G401.6 (cell line): ENCODE measurements around the gene PPOX.

Source experiments
- FAIRE-seq: peaks from 2 replicates; lab custom pipeline; 2012; peaks lifted over from hg19 to GRCh38; lab: Jason Lieb, UNC

Gene PPOX

DNA sequence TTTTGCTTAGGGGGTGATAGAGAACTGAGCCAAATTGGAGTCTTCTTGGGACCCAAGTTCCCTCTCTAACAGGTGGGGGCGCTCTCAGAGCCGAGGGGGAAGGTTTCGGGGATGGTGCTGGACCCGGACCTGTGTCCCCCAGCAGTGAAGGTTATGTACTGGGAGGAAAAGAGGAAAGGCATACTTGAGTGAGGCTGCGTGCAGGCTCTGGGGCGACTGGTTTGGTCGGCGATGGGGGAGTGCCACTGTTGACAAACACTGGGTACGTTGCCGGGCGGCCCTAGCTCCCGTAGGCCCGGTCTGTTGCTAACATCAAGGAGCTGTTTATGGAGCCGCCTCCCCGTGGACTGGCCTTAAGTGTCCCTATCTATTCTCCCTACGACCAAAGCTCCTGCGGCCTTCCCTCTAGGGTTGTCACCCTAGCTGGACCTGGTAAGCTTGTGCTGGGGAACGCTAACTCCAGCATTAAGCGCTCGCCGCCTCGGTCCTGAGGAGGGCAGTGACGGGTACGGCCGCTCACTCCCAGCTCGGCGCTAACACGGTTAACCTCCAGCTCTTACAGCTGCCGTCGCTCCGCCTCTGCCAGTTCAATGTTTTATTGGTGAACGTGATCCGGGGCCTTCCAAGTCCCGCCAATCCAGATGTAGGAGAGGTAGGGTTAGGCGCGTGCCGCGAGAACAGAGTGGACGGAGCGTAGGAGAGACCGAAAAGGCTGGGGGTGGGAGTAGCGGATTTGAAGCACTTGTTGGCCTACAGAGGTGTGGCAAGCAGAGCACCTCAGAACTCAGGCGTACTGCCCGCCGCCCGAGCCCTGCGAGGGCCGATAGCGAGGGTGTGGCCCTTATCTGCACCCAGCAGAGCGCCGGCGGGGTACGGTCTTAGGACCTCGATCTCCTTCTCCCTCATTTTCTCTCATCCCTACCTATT is at the start of gene PPOX:
Gene PPOX, plus strand, starts transcription at position 685 of the 927 bp plus-strand sequence. CDS start 422 bp downstream, outside the sequence.
- peak; percentile 98 for FAIRE-seq

DNA sequence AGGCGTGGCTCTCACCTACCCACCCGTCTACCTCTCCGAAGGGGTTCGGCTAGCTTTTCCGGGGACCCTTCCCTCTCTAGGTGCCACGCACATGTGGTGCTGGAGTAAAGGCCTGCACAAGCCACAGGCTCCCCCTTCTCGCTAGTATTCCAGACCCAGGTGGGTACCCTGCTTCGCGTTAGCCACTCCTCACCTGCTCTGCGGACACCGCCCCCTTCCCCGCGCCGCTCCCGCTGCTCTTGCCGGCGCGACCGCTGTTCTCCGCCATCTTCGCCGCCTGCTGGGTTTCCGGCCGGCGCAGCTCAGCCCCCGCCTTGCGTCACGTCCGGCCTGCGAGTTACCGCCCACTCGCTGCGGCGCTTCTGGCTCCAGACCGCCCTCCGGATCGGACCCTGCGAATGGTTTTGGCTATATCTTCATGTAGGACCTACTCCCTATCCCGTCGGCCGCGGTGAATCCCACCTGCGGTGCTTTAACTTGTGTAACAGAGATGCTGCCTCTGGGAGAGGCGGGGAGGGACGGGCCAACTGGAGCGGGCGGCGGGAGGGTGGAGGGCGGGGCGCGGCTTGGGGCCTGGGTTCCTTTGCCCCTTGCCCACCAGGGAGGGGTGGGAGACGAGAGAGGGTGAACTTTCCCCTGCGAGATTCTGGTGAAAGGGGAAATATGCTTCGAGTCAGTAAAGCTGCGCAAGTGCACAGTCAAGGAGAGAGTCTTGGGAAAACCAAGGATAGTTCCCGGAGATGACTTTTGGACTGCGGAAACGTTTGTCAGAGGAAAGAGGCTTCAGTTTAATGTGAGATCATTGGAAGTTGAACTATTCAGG is 48.3 kb upstream of the PPOX start, which contains the start of the genes NIT1 and PFDN2:
Gene NIT1, plus strand, starts transcription at position 347 of the 823 bp plus-strand sequence. Its CDS starts 72 bp downstream, at position 419.
Gene PFDN2, minus strand, starts transcription at position 279 of the 823 bp plus-strand sequence. Its CDS starts 11 bp downstream, at position 268.
- peak; percentile 31 for FAIRE-seq

DNA sequence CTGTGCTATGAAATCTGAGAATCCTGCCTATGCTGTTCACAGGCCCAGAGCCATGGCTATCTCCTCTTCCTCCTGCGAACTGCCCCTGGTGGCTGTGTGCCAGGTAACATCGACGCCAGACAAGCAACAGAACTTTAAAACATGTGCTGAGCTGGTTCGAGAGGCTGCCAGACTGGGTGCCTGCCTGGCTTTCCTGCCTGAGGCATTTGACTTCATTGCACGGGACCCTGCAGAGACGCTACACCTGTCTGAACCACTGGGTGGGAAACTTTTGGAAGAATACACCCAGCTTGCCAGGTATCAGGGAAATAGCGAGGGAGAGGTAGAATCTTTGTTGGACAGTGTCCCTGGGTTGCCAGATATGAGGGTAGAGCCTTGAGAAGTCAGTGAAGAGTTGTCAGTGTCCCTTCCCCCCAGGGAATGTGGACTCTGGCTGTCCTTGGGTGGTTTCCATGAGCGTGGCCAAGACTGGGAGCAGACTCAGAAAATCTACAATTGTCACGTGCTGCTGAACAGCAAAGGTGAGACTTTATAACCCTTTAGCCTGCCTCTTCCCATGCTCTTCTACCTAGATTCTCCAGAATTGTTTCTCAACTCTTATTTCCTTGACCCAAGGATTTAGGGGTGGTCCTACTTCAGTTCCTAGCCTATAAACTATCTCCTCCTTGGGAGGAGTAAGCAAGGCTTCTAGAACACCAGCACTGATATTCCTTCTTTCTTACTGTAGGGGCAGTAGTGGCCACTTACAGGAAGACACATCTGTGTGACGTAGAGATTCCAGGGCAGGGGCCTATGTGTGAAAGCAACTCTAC is 46.9 kb upstream of the PPOX start:
- peak; percentile 60 for FAIRE-seq

DNA sequence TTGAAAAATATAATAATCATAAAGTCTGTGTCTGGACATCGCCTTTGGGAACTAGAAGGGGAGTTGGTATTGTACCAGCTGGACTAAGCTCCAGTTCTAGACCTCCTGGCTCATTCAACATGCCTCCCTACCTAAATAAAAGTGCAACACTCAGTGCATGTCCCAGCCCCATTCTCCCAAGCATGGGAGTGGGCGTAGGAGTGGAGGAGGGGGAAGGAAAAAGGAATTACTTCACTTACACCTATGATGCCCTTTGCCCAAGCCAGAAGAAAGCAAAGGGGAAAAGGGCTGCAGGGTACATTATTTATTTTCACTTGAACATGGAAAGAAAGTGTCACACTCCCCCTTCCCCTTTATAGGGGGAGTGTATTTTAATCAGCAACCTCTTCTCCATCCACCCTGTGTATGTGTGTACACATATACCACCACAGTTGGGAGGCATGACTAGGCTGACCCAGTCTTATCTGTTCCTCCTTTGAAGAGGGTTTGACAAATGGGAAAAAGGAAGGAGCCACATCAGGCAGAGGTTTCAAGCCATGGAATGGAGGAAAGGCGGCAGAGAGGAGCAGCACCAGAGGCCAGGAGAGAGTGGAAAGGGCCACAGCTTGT is 45.1 kb upstream of the PPOX start:
- FAIRE-seq, result no peak

DNA sequence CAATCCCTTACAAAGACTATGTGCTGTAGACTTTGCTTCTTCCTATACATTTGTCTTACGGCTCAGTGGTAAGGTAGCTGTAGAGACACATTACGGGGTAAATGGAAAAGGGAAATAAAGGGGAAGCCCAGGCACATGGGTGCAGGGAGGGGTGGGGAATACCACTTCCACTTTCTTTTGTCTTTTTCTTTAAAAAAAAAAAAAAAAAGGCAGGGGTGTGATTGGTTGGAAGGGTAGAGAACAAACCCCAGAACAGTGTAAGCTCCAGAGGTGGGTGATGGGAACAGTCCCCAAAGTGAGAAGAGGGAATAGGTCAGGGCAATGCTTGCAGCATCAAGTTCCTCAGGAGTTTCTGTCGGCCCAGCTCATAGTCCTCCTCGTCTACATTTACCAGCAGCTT is 44.4 kb upstream of the PPOX start:
- no peak for FAIRE-seq

DNA sequence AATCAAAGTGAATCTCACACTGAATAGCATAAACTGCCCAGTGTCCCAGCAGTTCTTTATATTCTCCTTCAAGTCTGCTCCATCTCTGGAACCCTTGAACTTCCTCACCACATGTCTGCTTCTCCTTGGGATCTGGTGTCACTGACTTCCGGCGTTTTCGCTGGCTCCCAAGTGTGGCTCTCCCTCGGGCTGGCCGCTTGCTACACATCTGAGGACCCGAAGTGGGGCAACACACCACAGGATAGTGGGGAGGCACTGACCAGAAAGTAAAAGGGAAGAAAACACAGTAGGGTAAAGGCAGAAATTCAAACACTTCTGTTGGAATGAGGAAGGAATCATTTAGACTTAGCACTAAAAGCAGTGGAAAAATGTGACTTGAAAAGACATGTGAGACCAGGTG is 43.3 kb upstream of the PPOX start:
- FAIRE-seq, result no peak

DNA sequence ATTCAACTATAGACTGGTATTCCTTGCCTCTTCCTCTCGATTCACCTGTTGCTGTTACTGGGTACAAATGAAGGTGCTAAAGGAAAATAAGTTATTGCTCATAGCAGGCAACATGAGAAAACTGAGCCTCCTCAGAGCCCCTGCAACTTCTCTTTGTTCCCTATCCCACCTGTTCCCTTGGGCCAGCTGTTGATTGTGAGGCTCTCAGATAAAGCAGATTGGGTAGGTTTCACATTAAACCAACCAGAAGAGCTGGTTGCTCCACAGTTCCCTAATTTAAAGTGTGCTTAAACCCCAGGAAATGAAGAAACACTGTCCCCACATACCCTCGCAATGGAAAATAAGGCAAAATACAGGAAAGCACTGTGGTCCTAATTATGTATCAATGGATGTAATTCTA is 38.6 kb upstream of the PPOX start:
- FAIRE-seq, result no peak

DNA sequence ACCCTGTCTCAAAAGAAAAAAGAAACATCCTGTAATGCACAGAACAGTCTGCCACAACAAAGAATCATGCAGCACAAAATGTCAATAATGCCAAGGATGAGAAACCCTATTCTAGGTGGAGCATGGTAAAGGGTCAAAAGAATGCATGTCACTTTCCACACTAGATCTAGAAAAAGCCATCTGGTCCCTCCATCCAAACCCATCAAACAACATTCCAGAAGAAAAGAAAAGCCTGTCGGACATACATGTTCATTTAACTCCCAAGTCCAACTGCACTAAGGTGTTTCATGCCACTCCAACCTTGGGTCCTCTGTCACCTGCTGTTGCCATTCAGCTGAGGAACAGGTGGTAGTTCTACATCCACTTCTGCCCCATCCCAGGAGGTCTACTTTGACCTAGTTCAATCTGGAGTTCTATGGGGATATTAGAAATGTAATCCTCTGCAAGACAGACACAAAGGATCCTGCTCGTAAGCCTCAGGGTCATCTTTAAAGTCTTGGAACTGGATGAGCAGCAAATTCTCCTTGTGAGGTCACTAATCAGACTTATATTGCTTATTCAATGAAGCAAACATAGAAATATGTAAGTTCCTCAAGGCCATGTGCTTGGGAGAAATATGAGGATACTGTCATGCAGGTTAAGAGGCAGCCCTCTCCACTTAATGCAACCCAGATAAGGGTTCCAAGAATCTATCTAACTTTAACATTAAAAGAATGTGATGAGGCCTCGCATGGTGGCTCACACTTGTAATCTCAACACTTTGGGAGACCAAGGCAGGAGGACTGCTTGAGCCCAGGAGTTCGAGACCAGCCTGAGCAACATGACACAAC is 37.4 kb upstream of the PPOX start:
- FAIRE-seq, result no peak

DNA sequence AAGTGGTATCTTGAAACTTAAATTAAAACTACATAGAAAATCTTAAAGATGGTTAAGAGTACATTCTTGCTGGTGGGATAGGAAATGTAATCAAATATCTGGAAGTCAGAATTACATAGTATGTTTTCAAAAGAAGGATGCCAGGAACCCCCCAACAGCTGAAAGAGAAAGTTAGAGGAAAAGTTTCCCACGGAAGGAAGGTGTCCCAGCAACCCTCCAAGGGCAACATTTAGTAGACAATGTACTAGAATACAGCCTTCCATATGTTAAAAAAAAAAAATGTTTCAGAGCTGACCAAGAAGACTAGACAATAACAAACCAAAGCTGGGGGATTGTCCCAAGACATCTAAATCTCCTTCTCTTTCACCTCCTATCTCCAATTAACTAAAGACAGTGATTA is 36.0 kb upstream of the PPOX start:
- no peak for FAIRE-seq

DNA sequence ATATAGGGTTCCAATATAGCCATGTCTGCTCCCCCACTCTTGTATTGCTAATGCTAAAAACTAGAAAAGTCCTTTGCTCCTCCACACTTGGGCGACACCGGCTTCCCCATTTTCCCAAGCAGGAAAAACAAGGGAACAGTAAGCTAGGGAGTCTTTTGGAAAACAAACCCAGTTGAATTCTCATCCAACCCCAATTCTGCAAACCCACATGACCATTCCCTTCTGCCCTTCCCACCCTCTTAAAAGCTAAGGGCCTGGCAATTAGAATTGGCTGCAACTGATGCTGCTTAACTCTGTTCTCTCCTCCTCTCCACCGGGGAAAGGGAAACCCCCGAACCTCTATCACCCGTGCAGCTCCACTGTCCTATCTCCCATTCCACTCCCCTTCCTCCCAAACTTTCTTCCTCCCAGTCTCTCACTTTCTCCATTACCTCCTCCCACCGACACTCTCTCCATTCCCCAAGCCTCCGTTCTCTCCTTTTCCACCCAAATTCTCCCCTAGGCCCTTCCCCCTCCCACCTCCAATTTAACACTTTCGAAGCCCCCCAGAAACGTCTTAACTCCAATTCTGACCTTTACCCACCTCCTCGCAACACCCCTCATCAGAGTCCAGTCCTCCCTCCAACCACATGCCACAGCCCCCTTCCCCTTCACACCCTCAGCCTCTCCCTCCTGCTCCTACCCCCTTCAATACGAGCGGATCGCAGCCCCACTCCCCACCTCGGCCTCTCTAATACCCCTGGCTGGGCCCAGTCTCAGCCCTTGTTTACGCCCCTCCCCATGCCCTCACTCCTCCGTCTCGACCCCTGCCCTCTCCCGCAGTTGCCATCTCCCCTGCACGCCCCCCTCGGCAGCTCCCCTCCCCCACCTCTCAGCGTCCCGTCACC is 34.5 kb upstream of the PPOX start:
- no peak for FAIRE-seq

DNA sequence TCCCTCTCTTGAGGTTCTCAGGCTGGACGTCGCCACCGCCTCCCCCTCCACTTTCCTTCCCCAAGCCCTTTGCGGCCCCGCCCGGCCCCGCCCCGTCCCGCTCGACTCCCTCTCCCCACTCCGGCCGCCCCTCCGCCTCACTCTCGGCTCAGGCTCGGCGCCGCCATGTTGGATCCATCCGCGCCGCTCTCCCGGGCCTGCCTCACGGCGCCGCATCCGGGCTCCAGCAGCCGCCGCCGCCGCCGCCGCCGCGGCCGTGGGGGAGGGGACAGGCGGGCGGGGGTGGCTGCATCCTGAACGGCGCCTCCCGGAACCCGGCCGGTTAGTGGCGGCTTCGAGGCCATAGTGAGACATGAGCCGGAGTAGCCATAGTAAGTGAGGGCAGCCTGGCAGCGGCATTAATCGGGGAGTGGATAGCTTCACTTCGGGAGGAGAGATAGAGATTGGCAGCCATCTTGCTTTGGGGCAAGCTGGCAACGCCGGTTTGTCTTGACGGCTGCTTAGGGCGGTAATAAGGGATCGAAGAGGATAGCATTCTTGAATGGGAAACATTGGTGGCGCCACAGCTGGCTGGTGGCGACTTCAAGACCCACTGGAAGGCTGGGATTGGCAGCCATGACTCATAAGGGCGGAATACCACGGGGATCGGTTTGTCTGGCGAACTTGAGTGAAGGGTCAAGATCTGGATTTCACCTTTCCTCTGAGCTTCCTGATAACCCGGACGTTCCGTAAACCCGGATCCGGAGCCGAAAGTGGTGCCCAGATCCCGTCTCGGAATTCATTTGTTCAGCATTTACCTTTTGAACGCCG is 33.6 kb upstream of the PPOX start, which contains the start of gene DEDD:
Gene DEDD, minus strand, starts transcription at position 258 of the 810 bp plus-strand sequence. CDS start 8,205 bp downstream, outside the sequence.
- peak; percentile 86 for FAIRE-seq

DNA sequence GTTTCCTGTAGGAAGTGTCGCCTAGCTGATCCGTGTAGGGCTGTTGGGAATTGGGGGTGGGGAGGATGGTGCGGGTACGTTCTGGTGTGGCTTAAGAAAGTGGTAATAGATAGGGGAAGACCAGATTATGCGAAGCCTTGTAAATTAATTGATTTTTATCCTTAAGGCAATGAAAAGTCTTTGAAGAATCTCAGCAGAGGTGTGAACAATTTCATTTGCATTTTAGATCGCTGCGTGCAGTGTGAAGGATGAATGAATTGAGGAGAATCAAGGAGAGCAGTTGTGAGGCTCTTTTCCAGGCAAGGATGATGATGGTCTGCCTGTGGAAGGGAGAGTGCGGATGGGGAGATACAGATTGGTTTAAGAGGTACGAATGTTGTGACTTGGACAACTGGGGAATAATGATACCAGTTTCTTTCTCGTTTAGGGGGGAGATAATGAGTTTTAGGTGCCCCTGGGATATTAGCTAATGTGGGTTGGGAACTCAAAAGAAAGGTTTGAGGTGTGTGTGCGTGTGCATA is 32.9 kb upstream of the PPOX start:
- no peak for FAIRE-seq

DNA sequence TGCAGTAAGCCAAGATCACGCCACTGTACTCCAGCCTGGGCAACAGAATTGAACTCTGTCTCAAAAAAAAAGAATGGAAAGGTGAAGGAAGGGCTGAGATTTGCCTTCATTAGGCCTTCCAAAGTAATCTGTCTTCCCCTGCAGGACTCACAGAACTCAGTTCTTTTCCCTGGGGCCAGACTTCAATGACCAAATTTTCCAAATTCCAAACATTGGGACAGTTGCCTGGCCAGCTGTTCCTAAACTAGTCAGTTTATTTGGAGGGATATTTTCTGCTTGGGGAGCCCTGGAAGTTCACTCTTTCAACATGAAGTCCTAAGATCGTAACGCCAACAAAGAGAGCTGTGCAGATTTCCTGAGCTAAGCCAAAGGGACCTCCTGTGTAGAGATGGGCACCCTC is 28.3 kb upstream of the PPOX start:
- no peak for FAIRE-seq

DNA sequence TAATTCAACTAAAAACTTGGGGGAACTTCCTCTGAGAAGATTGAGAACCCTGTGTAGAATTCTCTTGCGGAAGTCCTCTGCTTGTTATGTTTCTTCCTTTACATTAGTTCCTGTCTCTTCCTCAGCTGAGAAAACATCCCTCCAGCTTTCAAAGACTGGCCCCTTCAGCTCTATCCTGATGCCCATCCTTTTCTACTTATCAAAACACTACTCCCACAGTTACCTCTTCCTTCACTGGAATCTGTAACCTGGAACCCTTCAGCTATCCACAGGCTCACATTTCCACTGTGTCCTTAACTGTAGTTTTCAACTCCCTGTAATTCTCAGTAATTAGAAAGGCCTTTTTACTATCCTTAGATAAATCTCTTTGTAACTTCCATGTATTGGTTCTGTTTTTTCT is 27.8 kb upstream of the PPOX start:
- no peak for FAIRE-seq

DNA sequence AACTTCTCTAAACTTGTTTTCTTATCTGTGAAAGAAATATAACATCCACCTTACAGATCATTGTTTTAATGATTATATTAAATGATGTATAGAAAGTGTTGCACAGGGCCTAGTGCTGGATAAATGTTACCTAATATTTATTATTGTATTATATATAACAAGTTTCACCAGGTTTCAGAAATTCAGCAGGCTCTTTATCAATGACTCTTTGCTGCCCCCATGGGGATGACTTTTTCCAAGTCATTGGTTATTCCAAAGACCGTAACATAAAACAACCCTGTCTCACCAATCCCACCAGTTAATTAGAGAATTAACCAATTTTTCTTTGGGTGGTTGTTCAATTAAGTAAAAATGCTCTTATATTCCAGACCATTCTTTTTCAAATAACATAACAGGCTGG is 26.5 kb upstream of the PPOX start:
- FAIRE-seq, result peak; percentile 94

DNA sequence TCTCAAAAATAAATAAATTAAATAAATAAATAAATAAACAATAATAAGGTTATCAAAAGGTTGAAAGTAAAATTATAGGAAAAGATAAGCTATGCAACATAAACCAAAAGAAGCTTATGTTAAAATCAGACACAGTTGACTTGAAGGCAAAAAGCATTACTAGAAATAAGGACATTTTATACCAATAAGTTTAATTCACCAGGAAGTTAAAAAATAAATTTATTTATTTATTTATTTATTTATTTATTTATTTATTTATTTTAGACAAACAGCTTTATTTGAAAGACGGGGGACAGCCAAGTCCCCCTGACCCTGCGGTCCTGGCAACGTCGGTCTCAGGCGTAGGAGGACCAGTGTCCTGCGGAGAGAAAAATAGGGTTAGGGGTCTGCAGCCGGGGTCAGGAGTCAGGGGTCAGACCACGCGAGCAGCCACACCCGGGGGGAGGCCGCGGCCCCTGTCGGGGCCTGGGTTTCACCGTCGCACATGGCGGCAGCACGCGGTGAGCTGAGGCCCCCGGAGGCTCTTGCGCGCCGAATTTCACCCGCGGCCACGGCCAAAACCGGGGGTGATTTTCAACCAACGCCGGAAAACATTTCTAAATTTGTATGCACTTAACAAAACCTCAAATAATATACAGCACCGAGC is 25.3 kb upstream of the PPOX start:
- FAIRE-seq, result no peak

DNA sequence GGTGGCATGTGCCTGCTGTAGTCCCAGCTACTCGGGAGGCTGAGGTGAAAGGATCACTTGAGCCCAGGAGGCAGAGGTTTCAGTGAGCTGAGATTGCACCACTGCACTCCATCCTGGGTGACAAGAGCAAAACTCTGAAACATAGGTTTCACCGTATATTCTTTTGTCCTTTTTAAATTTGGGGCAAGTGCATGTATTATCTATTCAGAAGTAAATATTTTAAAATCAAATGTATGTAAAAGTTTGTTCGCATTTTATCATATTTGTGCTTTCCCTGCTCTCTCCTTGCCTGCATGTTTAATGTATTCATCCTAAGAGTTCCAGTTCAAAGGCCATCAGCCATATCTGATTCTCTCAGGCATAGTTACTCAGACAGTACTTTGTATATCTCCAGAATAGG is 20.4 kb upstream of the PPOX start:
- no peak for FAIRE-seq

DNA sequence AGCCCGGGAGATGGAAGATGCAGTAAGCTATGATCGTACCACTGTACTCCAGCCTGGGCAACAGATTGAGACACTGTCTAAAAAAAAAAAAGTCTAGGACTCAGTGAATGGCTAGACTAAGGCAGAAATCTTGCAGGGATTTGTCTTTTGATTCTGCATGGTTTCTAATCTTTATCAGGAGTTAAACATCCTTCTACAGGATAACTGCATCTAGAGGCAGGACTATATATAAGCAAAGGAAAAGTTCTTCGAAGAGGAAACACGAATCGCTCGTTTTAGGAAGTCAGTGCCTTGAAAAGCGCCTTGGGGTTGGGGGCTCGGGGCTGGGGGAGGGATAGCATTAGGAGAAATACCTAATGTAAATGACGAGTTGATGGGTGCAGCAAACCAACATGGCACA is 13.1 kb upstream of the PPOX start:
- no peak for FAIRE-seq
